Esophagus squamous epithelium (tissue), 5 donors: ENCODE measurements around the gene MAGI1. TPM values are rescaled to one million over a fixed set of nuclear protein-coding genes. Genes with fewer than 3 reads are reported as not detected.

Experiments
- DNase-seq: peaks from one replicate; lab custom pipeline; 2025; lab: John Stamatoyannopoulos, UW
- H3K27ac ChIP-seq, 4 donors: fragments of 200-600 bp; sonication (generic); one replicate each; pipeline ENCODE4 v1.5.1; 2016 to 2019; ENCODE audit warnings: mild to moderate bottlenecking in 1 of 4
- H3K27me3 ChIP-seq, 4 donors: fragments of 200-600 bp; sonication (generic); 1 replicate in 3 of 4; 2 replicates in 1 of 4; pipeline versions ENCODE4 v1.5.1 to v1.6.0; 2017 to 2021; ENCODE audit warnings: antibody characterized with exemption in 1 of 4
- H3K36me3 ChIP-seq, 3 donors: fragments of 200-600 bp; sonication (generic); one replicate each; pipeline ENCODE4 v1.5.1; 2016 to 2019
- H3K4me1 ChIP-seq, 3 donors: fragments of 200-600 bp; sonication (generic); one replicate each; pipeline ENCODE4 v1.5.1; 2017 to 2019
- H3K4me3 ChIP-seq, 4 donors: fragments of 200-600 bp; sonication (generic); 1 replicate in 3 of 4; 2 replicates in 1 of 4; pipeline ENCODE4 v1.5.1; 2016 to 2019; ENCODE audit warnings: mild to moderate bottlenecking in 2 of 4, moderate library complexity in 1 of 4
- H3K9me3 ChIP-seq, 3 donors: fragments of 200-600 bp; sonication (generic); one replicate each; pipeline ENCODE4 v1.5.1; 2016 to 2019
- POLR2A ChIP-seq, 4 donors: fragments of 450-650 bp; IDR thresholded peaks; one replicate each; pipeline ENCODE4 v1.6.1; 2017; ENCODE audit warnings: antibody characterized with exemption in 4 of 4, mild to moderate bottlenecking in 4 of 4, moderate library complexity in 3 of 4
- WGBS, 2 donors: methylation state at CpG; one replicate each; pipeline ENCODE4 v1.1.5; 2018; 5-methylcytosine and 5-hydroxymethylcytosine counted together
- intact Hi-C: fragments of 100-400 bp; cut with DNase I; formaldehyde crosslinking; loops from one replicate; pipeline ENCODE4 v1.15.0; 2022
- total RNA-seq, 4 donors: library from RNA; depleted of rRNA; stranded (reverse); fragments of >200 nt; gene quantifications; one replicate each; pipeline ENCODE4 v1.1.0, GENCODE V29; 2016
- TF ChIP-seq, protein P1 (sequence below), 6 experiments: fragments of 450-650 bp in 4 of 6; fragments of 200-600 bp in 2 of 6; sonication (generic) in 2 of 6; IDR thresholded peaks; one replicate each; pipeline ENCODE4 v1.5.1; 2016 to 2019; ENCODE audit warnings: antibody characterized with exemption in 6 of 6, mild to moderate bottlenecking in 4 of 6, moderate library complexity in 4 of 6
- donor health status: DM: yes; HTN: yes; CAD: no.

The MAGI1 gene
- total RNA-seq, 4 donors from 2014 or later = 12.0 to 28.2 (median 21.1) TPM

DNA sequence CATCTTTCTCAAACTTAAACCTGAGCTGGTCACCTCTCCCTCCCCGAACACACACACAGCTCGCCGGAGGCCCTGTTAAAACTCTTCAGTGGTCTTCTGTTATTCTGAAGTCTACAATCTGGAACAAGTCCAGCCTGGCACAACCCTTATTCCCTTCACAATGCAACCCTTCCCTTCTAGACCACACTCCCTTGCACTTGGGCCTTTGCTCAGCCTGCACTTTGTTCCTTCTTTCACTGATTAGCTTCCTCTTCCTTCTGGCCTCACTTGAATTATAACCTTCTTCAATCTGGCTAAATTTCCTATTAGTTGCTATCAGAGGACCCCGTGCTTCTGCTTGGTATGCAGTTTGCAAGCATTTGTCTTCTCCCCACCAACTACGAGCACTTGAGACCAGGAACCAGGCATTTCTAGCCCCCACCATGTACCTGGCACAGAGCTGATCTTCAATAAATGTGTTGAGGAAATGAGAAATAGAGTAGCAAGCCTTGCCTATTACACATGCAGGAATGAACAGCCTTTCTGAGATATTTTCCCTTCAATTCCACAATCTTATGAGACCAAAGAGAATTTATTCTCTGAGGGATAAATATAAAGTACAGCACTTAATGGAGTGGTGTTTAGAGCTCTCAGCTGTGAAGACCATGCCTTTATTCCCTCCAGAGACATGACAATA lies 687.8 kb downstream of the MAGI1 start:
- Histone ChIP-seq H3K36me3 (peaks cover 0 to 5% (median 0%) of the 10 kb centered on the region in 3 donors), H3K27me3 (no peaks in the 10 kb centered on the region), H3K9me3 (no peaks in the 10 kb centered on the region), H3K4me3 (no peak overlapping the region), H3K27ac (no peak overlapping the region), H3K4me1 (no peaks in the 10 kb centered on the region)
- intact Hi-C loops = no loop called here
- DNase-seq = no peak
- 84 to 88% methylated on average over 5 of the region's 5 CpGs for WGBS, 2 donors
- no peak for TF ChIP-seq POLR2A (IDR thresholded peaks at IDR 0.05)

DNA sequence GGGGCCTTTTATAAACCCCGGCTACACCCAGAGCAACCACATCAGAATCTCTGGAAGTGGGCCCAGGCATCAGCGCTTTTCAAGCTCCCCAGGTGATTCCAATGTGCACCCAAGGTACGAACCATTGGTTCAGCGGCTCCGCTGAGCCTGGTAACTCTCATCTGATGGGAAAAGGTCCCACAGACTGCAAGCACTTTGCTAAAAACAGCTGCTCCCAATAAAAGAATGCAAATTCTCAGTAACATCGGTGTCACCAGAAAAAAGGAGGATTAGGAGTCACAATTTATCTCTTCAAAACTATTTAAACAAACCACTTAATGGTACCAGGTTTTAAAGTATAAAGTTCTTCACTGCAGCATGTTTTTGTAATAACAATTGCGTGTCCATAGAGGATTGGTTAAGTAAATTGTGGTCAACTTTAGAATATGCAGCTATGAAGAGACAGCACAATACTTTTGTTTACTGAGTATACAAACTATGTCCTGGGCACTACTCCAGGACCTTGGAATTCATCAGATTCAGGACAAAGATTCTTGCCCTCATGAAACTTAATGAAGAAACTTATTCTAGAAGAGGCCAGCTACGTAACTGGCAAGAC lies 690.2 kb downstream of the MAGI1 start:
- TF ChIP-seq POLR2A (IDR thresholded peaks at IDR 0.05) = no peak
- TF ChIP-seq, protein P1, sequence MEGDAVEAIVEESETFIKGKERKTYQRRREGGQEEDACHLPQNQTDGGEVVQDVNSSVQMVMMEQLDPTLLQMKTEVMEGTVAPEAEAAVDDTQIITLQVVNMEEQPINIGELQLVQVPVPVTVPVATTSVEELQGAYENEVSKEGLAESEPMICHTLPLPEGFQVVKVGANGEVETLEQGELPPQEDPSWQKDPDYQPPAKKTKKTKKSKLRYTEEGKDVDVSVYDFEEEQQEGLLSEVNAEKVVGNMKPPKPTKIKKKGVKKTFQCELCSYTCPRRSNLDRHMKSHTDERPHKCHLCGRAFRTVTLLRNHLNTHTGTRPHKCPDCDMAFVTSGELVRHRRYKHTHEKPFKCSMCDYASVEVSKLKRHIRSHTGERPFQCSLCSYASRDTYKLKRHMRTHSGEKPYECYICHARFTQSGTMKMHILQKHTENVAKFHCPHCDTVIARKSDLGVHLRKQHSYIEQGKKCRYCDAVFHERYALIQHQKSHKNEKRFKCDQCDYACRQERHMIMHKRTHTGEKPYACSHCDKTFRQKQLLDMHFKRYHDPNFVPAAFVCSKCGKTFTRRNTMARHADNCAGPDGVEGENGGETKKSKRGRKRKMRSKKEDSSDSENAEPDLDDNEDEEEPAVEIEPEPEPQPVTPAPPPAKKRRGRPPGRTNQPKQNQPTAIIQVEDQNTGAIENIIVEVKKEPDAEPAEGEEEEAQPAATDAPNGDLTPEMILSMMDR (IDR thresholded peaks at IDR 0.05) = no peak
- no peak overlapping the region for H3K4me3 ChIP-seq
- H3K4me1 ChIP-seq = no peaks in the 10 kb centered on the region
- 63 to 68% methylated on average over 8 of the region's 8 CpGs for WGBS, 2 donors
- intact Hi-C loops = no loop called here
- H3K9me3 ChIP-seq = no peaks in the 10 kb centered on the region
- no peak overlapping the region for H3K27ac ChIP-seq
- DNase-seq = no peak
- H3K27me3 ChIP-seq = no peaks in the 10 kb centered on the region
- no peaks in the 10 kb centered on the region for H3K36me3 ChIP-seq

DNA sequence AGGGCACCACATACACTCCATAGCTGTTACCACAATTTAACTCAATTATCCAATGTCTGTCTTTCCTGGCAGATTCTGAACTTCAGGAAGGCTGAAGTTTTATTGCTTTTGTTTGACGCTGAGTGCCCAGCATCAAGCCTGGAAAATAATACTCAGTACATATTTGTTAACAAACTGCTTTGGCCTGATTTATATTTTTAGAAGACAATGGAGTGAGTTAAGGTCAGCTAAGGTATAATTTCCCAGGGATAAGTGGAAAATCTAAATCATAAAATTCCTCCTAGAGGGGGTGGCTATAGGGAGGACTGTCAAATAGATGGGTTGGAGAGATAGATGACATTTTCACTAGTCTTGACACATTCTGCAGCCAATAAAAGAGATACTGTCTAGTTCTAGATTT lies 691.6 kb downstream of the MAGI1 start:
- 82 to 92% methylated on average over 1 of the region's 1 CpG for WGBS, 2 donors
- no peak overlapping the region for H3K27ac ChIP-seq
- no peaks in the 10 kb centered on the region for H3K4me1 ChIP-seq
- H3K27me3 ChIP-seq = no peaks in the 10 kb centered on the region
- intact Hi-C loops = no loop called here
- no peak for TF ChIP-seq POLR2A (IDR thresholded peaks at IDR 0.05)
- TF ChIP-seq, protein P1 (IDR thresholded peaks at IDR 0.05) = no peak
- no peak for DNase-seq
- no peaks in the 10 kb centered on the region for H3K36me3 ChIP-seq
- H3K4me3 ChIP-seq = no peak overlapping the region
- no peaks in the 10 kb centered on the region for H3K9me3 ChIP-seq

DNA sequence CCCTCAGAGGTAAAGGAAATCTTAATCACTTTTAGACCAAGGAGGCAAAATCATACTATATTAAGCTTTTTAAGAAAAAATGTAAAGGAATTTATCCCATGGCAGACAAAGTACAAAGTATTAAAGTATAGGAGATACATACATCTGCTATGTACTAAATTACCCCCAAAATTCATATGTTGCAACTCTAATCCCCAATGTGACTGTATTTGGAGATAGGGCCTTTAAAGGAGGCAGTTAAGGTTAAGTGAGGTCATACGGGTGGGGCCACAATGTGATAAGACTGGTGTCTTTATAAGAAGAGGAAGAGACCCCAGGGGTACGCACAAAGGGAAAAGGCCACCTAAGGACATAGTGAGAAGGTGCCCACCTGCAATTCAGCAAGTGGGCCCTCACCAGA lies 693.9 kb downstream of the MAGI1 start:
- no peak for TF ChIP-seq POLR2A (IDR thresholded peaks at IDR 0.05)
- TF ChIP-seq, protein P1 (IDR thresholded peaks at IDR 0.05) = no peak
- H3K4me3 ChIP-seq = no peak overlapping the region
- intact Hi-C loops = no loop called here

DNA sequence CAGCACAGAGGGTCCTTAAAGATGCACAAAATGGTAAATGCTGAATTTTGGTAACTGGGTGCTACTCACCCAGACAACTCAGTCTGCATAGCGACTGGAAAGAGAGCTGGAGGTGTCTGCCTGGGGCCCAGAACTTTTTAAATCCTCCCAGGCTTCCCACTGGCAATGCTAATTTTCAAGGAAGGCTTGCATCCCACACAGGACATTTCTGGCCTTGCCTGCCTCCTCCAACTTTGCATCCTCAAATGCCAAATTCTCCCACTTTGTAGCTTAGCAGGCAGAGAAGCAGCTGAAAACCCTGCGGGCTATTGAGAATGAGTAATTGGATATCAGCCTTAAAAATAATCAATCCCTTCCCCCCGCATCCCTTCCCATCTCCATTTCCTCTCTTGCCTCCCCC lies 694.3 kb downstream of the MAGI1 start:
- 78 to 84% methylated on average over 3 of the region's 3 CpGs for WGBS, 2 donors
- no peaks in the 10 kb centered on the region for H3K36me3 ChIP-seq
- H3K27ac ChIP-seq = no peak overlapping the region
- no peak for TF ChIP-seq POLR2A (IDR thresholded peaks at IDR 0.05)
- TF ChIP-seq, protein P1 (IDR thresholded peaks at IDR 0.05) = no peak
- no peak overlapping the region for H3K4me3 ChIP-seq
- no peak for DNase-seq
- H3K27me3 ChIP-seq = no peaks in the 10 kb centered on the region
- intact Hi-C loops = no loop called here
- H3K4me1 ChIP-seq = no peaks in the 10 kb centered on the region
- no peaks in the 10 kb centered on the region for H3K9me3 ChIP-seq

More for the DNA sequence above, 693.9 kb downstream of the MAGI1 start:
- WGBS, 2 donors = 94 to 96% methylated on average over 2 of the region's 2 CpGs
- H3K27me3 ChIP-seq = no peaks in the 10 kb centered on the region
- H3K36me3 ChIP-seq = no peaks in the 10 kb centered on the region
- no peak overlapping the region for H3K27ac ChIP-seq
- no peaks in the 10 kb centered on the region for H3K9me3 ChIP-seq
- DNase-seq = no peak
- no peaks in the 10 kb centered on the region for H3K4me1 ChIP-seq
